ENCODE results near the gene PPFIA3.

Gene PPFIA3

DNA sequence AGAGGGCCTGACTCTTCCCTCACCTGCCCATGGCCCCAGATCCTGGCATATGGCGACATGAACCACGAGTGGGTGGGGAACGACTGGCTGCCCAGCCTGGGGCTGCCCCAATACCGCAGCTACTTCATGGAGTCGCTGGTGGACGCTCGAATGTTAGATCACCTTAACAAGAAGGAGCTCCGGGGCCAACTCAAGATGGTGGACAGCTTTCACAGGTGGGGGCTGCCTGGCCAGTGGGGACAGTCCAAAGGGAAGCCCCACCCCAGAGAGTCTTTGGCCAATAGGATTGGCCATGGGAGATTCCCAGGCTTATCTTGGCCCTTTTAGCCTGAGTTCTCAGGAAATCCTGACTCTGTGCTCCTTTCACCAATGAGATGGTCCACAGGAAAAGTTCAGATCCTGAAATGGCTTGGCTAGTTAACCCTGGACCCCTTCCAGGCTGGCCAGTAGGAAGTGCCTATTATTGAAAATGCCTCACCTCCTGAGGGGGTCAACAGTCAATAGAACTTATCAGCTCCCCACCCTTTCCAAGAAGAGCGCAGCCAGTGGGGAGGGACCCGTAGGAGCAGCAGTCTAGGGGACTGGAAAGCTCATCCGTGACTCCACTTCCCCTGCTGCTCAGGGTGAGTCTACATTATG is 28.8 kb downstream of the PPFIA3 start:
- peak in 2 of 10 donors; percentile 39 to 58 for DNase-seq
- intact Hi-C loops (cut with DNase I) = loop anchor here (5.0 kb wide), 2 partner anchors 51 to 59 kb away; no protein-coding TSS in a partner anchor

- intact Hi-C loops (cut with DNase I) = loop anchor here (5.0 kb wide), 2 partner anchors 52 to 58 kb away; no protein-coding TSS in a partner anchor
- DNase-seq = peak; percentile 73 to 99 (median 89)
Measured at GRCh38 chr19:49148784-49149651, 29.7 kb downstream of the PPFIA3 start.

GRCh38 chr19:49149652-49150105 is 30.3 kb downstream of the PPFIA3 start:
- peak; percentile 60 to 96 (median 76) for DNase-seq
- intact Hi-C loops (cut with DNase I) = loop anchor here (5.0 kb wide), 2 partner anchors 52 to 58 kb away; no protein-coding TSS in a partner anchor

DNA sequence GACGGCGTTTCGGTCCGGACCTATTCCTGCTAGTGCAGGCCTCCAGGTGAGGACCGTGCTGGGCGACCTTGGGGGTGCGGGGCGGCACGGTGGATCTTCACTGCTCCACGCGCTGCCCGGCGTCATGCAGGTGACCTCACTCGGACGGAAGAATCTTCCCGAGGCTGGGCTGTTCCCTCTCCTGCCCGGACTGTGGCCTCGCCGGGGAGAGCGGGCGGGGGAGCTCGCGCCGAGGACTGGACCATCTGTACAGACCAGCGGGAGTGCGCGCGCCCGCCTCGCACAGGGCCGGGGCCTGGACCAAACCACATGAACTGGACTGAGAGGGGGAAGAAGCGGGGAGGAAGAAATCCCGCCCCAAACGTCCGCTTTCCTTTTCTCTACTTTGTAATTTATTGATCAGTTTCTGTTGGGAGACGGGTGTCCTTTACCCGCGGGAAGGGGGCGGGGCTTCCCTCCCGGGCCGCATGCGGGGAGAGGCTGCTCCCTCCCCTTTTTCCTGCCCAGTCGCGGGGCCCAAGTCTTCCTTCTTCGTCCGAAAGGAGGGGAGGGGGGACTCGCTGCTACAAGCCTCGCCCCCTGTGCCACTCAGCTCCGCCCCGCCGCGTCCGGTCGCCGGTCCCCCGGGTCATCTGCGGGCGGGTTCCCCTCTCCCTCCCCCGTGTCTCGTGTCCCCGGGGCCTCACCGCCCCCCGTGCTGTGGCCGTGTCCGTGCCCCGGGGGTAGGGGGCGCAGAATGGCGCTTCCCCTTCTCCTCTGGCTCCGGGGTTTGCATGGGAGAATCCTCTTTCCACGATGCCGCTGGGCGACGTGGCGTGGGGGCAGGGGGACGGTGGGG is 31.0 kb downstream of the PPFIA3 start:
- intact Hi-C loops (cut with DNase I) = no loop called here
- DNase-seq = peak; percentile 64 to 97 (median 78)

DNA sequence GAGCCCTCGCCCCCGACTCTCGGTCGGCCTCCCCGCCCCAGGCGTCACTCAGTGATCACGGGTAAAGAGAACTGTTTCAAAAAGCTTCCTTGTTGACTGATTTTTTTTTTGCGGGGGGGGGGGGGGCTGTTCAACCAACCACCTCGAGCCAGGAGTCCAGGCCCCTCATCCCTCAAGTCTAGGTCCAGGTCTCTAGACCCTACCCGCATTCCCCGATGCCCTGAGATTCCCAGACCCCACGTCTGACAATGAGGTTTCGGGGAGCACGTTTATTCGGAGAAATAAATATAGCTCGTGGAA is 31.6 kb downstream of the PPFIA3 start:
- intact Hi-C loops (cut with DNase I) = no loop called here
- DNase-seq = peak in 1 of 10 donors; percentile 73

DNA sequence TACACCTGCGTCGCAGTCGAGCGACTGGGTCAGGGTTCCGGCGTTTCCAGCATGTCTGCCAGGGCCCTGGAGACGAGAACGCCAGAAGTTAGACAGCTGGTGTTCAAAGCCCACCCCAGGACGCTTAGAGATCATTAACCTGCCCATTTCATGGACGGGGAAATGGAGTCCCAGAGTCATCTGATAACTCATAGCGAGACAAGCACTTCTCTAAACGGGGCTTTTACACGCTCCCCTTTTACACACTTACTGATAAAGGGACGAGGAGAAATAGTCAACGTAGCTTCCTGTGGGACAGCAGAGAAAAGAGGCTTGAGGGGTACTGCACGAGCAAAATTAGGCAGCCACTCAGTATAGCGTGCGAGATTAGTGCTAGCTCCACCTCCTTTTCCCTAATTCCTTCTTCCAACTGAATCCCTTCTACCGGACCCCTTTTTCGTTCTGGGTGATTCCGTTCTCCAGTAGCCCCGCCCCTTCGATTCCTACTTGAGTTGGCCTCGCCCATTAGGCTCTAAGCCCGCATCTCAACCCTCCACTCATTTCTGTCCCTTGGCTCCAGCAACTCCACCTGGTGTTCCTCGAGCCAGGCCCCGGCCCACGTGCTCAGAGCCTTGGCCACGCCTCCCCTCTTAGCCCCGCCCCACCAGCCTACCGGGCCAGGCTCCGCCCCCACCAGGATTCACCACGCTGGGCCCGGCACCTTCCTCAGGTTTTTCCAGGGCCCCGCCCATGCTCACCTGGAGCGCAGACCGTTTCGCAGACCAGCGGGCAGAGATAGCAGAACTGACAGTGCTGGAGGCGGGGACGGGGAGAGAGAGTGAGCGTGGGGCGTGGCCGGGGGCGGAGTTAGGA is 32.1 kb downstream of the PPFIA3 start:
- peak in 5 of 10 donors; percentile 38 to 91 (median 85) for DNase-seq
- intact Hi-C loops (cut with DNase I) = no loop called here

GRCh38 chr19:49152119-49152550 is 32.8 kb downstream of the PPFIA3 start:
- intact Hi-C loops (cut with DNase I) = no loop called here
- DNase-seq = no peak

GRCh38 chr19:49153167-49153809 is 33.9 kb downstream of the PPFIA3 start:
- peak in 2 of 10 donors; percentile 17 to 27 for DNase-seq
- intact Hi-C loops (cut with DNase I) = no loop called here

- intact Hi-C loops (cut with DNase I) = no loop called here
- peak in 1 of 10 donors; percentile 12 for DNase-seq
Measured at GRCh38 chr19:49154279-49154678, 34.9 kb downstream of the PPFIA3 start.

- peak in 2 of 10 donors; percentile 35 to 57 for DNase-seq
- intact Hi-C loops (cut with DNase I) = no loop called here
Measured at GRCh38 chr19:49155005-49155819, 35.9 kb downstream of the PPFIA3 start, which contains the start of gene HRC. Gene HRC (minus strand): TSS chr19:49155396. CDS start chr19:49155237, 159 bp downstream.

- peak in 2 of 10 donors; percentile 6 to 14 for DNase-seq
- intact Hi-C loops (cut with DNase I) = no loop called here
Measured at GRCh38 chr19:49155820-49156346, 36.5 kb downstream of the PPFIA3 start.

DNA sequence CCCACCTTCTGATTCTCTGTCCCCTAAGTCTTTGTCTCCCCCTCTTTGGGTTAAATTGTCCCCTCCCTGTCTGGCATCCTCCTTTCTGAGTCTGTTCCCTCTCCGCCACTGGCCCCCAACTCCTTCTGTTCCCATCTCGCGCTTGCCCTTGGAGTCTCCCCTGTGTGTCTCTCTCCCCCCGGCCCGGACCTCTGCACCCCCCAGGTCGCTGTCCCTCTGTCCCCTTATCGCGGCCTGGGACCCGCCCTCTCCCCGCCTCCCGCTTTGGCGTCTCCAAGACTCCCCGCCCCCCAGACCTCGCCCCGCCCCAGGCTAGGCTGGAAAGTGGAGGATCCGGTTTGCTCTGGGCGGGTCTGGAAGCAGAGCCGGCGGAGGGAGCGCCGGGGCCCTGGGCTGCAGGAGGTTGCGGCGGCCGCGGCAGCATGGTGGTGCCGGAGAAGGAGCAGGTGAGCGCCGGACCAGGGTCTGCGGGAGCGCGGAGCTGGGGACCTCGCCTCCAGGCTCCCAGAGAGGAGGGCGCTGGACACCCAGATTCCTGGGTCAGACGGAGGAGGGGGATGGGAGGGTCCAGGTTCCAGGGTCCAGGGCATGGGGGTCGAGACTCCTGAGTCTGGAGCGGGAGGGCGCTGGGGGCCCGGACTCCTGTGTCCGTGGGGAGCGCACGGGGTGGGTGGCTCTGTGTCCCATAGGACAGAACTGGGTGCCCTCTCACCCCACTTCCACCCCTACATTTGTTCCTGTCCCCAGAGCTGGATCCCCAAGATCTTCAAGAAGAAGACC is 38.3 kb downstream of the PPFIA3 start, which contains the start of gene TRPM4:
Gene TRPM4, plus strand, starts transcription at position 348 of the 780 bp plus-strand sequence. Its CDS starts 75 bp downstream, at position 423.
- DNase-seq = peak; percentile 50 to 97 (median 74)
- intact Hi-C loops (cut with DNase I) = no loop called here

- intact Hi-C loops (cut with DNase I) = no loop called here
- peak in 2 of 10 donors; percentile 35 to 66 for DNase-seq
Measured at GRCh38 chr19:49160450-49161189, 41.3 kb downstream of the PPFIA3 start.

DNA sequence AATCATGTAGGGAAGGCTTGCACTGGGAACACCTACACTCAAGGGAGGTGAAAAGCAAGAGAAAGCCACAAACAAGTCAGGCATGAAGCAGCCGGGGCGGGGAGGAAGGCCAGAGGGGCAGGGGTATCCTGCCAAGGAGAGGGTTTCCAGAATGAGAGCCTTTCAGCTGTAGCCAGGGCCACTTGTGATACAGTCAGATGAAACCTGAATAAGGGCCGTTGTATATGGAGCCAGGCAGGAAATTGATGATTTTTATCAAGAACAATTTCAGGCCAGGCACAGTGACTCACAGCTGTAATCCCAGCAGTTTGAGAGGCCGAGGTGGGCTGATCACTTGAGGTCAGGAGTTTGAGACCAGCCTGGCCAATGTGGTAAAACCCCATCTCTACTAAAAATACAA is 42.6 kb downstream of the PPFIA3 start:
- intact Hi-C loops (cut with DNase I) = no loop called here
- peak in 1 of 10 donors; percentile 34 for DNase-seq

- DNase-seq = peak in 5 of 10 donors; percentile 18 to 89 (median 39)
- intact Hi-C loops (cut with DNase I) = no loop called here
Measured at GRCh38 chr19:49165111-49165750, 45.9 kb downstream of the PPFIA3 start.

DNA sequence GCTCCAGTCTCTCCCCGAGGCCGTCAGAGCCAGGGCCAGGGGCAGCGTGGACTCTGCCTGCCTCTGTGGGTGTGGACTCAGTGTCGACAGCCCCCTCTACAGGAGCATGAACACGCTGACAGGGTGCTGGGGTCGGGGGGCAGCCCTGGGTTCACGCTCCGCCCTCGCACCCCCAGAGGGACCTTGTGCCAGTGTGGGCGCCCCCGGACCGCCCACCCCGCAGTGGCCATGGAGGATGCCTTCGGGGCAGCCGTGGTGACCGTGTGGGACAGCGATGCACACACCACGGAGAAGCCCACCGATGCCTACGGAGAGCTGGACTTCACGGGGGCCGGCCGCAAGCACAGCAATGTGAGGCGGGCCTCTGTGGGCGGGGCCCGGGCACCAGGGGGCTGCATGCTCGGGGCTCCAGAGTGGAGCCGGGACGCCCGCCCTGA is 46.5 kb downstream of the PPFIA3 start:
- intact Hi-C loops (cut with DNase I) = no loop called here
- DNase-seq = peak in 2 of 10 donors; percentile 62 to 80

Data from posterior cingulate gyrus (tissue), 11 donors.